Measurements from ENCODE around the gene SNRNP40.

SNRNP40 gene

GRCh38 chr1:31214316-31215064, 82.1 kb downstream of the SNRNP40 start:
- peak; percentile 20 for TF ChIP-seq CTCF (IDR thresholded peaks at IDR 0.05; ENCODE audit: low read depth, low read length, missing control alignments)
- no peak for DNase-seq (ENCODE audit: extremely low read depth, low read depth)
- no peak overlapping the region for H3K4me3 ChIP-seq (replicated peaks; ENCODE audit: low read depth, low read length)
